ENCODE results near the gene PSAP. TPM values are rescaled to one million over a fixed set of nuclear protein-coding genes. Genes with fewer than 3 reads are reported as not detected.

The PSAP gene
- total and polyA plus RNA-seq, 10 donors, result 363 to 1,826 (median 1,412) TPM

DNA sequence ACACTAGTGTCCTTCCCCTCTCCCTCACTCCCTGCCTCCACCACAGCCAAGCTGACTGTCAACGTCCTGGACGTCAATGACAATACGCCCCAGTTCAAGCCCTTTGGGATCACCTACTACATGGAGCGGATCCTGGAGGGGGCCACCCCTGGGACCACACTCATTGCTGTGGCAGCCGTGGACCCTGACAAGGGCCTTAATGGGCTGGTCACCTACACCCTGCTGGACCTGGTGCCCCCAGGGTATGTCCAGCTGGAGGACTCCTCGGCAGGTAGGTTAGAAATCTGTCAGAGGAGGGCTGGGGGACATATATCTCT lies 52.8 kb downstream of the PSAP start:
- Histone ChIP-seq H3K9me3 (no peaks in the 10 kb centered on the region), H3K4me3 (no peak overlapping the region), H3K4me1 (peaks cover 4 to 58% (median 30%) of the 10 kb centered on the region in 6 donors), H3K36me3 (no peaks in the 10 kb centered on the region), H3K27ac (peak overlapping the region in 5 of 8 donors; percentile 12 to 66 (median 36)), H3K27me3 (replicated peaks in 1 of 7) (no peaks in the 10 kb centered on the region)
- WGBS, 5 donors, result 50 to 74% (median 63%) methylated on average over 5 to 6 of the region's 6 CpGs
- intact Hi-C loops (cut with DNase I; ENCODE audit: low total_unique reads), result no loop called here
- TF ChIP-seq, protein P1, sequence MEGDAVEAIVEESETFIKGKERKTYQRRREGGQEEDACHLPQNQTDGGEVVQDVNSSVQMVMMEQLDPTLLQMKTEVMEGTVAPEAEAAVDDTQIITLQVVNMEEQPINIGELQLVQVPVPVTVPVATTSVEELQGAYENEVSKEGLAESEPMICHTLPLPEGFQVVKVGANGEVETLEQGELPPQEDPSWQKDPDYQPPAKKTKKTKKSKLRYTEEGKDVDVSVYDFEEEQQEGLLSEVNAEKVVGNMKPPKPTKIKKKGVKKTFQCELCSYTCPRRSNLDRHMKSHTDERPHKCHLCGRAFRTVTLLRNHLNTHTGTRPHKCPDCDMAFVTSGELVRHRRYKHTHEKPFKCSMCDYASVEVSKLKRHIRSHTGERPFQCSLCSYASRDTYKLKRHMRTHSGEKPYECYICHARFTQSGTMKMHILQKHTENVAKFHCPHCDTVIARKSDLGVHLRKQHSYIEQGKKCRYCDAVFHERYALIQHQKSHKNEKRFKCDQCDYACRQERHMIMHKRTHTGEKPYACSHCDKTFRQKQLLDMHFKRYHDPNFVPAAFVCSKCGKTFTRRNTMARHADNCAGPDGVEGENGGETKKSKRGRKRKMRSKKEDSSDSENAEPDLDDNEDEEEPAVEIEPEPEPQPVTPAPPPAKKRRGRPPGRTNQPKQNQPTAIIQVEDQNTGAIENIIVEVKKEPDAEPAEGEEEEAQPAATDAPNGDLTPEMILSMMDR (IDR thresholded peaks at IDR 0.05 in 8 of 11, conservative IDR thresholded peaks at IDR 0.05 in 3 of 11), result no peak
- no peak for TF ChIP-seq POLR2A (IDR thresholded peaks at IDR 0.05)
- DNase-seq, result no peak

DNA sequence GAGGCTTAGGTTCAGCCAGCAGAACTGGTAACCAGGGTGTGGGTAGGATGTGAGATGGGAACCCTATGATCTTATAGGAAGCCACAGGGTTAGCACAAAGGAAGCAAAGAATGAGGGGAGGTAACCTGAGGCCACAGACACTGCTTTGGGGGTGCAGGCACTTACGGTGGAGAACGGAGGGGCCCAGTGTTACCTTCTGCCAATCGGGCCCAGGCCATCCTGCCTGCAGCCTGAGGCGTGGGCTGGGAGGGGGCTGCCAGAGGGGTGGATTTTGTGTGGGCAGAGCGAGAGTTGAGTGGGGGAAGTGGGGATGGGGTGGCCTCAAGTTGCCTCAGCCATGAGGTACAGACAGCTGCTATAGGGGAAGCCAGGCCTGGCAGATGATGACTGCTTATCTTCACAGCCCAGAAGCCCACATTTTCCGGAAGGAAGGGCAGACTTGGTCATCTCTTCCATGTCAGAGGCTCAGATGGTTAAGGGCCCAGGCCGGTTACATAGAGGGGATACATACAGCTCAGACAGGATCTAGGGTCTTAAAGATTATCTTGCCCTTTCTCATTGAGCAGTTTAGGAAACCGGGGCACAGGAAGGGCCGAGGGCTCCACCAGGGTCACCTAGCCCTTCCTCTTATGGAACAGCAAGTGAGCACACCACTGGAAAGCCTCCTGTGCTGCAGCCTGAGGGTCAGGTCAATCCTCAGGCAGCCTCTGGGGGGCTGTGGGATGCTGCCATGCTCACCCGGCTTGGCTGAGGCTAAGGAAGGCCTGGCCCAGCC lies 53.3 kb downstream of the PSAP start:
- no peak for DNase-seq
- Histone ChIP-seq H3K27ac (peak overlapping the region in 5 of 8 donors; percentile 13 to 66 (median 26)), H3K4me3 (no peak overlapping the region), H3K4me1 (peaks cover 4 to 58% (median 30%) of the 10 kb centered on the region in 6 donors), H3K36me3 (no peaks in the 10 kb centered on the region), H3K27me3 (replicated peaks in 1 of 7) (no peaks in the 10 kb centered on the region), H3K9me3 (no peaks in the 10 kb centered on the region)
- WGBS, 5 donors, result 18 to 43% (median 22%) methylated on average over 9 to 10 of the region's 10 CpGs
- intact Hi-C loops (cut with DNase I; ENCODE audit: low total_unique reads), result no loop called here
- TF ChIP-seq POLR2AphosphoS5 (IDR thresholded peaks at IDR 0.05), result peak; percentile 40 to 81 (median 64)
- no peak for TF ChIP-seq POLR2A (IDR thresholded peaks at IDR 0.05)
- TF ChIP-seq, protein P1 (IDR thresholded peaks at IDR 0.05 in 8 of 11, conservative IDR thresholded peaks at IDR 0.05 in 3 of 11), result no peak

DNA sequence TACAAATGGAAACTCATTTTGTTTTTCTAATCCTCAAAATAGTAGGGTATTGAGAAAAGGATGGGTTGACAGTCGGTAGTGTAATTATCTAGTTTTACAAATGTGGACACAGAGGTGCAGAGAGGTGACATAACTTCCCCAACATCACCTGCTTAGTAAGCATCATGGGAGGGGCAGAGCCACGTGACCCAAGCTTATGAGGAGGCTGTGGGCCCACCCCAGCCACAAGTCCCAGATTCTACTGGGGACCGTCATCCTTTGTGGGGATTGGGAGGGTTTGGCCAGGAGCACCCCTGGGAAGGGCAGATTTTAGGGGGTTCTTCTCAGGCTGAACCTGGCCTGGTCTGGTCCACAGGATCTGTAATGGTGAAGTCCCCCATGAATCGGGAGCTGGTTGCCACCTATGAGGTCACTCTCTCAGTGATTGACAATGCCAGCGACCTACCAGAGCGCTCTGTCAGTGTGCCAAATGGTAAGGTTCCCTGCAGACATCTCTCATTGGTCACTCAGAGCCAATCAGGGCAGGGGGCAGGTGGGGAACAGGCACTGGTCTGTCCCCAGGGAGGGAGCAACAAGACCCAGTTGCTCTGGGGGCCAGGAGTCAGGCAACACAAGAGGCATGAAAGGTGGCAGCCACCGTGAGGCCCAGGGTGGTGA lies 54.2 kb downstream of the PSAP start:
- Histone ChIP-seq H3K9me3 (no peaks in the 10 kb centered on the region), H3K36me3 (no peaks in the 10 kb centered on the region), H3K27me3 (replicated peaks in 1 of 7) (no peaks in the 10 kb centered on the region), H3K4me3 (no peak overlapping the region), H3K27ac (peak overlapping the region in 5 of 8 donors; percentile 13 to 66 (median 26)), H3K4me1 (peaks cover 4 to 54% (median 28%) of the 10 kb centered on the region in 6 donors)
- intact Hi-C loops (cut with DNase I; ENCODE audit: low total_unique reads), result no loop called here
- TF ChIP-seq, protein P1 (IDR thresholded peaks at IDR 0.05 in 8 of 11, conservative IDR thresholded peaks at IDR 0.05 in 3 of 11), result no peak
- TF ChIP-seq POLR2AphosphoS5 (IDR thresholded peaks at IDR 0.05), result no peak
- no peak for TF ChIP-seq POLR2A (IDR thresholded peaks at IDR 0.05)
- no peak for DNase-seq
- 74 to 85% (median 81%) methylated on average over 7 of the region's 7 CpGs for WGBS, 5 donors

DNA sequence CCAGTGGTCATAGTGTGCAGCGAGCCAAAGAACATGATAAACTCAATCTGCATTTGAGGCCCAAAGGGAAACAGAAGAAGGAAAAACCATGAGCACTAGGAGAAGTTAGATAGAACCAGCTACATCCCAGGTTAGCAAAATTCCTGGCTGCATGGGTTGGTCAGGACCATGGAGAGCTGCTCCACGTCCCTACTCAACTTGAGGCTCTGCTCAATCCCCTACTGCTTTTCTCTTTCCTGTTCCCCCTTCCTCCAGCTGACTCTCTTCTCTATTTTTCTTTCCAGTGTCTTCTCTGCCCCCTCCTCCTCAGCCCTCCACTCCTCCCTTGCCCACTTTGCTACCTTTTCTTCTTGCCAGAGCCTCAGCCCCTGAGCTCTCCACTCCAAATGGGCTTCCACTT lies 55.8 kb downstream of the PSAP start:
- H3K9me3 ChIP-seq, result no peaks in the 10 kb centered on the region
- intact Hi-C loops (cut with DNase I; ENCODE audit: low total_unique reads), result no loop called here
- H3K4me3 ChIP-seq, result no peak overlapping the region
- no peak for DNase-seq
- TF ChIP-seq, protein P1 (IDR thresholded peaks at IDR 0.05 in 8 of 11, conservative IDR thresholded peaks at IDR 0.05 in 3 of 11), result no peak
- no peak for TF ChIP-seq POLR2AphosphoS5 (IDR thresholded peaks at IDR 0.05)
- 26 to 32% (median 29%) methylated on average over 2 of the region's 2 CpGs for WGBS, 5 donors
- H3K4me1 ChIP-seq, result peaks cover 4 to 49% (median 26%) of the 10 kb centered on the region in 6 donors
- H3K36me3 ChIP-seq, result no peaks in the 10 kb centered on the region
- no peaks in the 10 kb centered on the region for H3K27me3 ChIP-seq (replicated peaks in 1 of 7)
- H3K27ac ChIP-seq, result no peak overlapping the region

Measured in spleen (tissue), 11 donors.